LNCAP (cell line): Measurements from ENCODE around the gene CAMTA1.

ENCODE experiments used
- TF ChIP-seq, protein P1 (sequence below): fragments of 450-650 bp; IDR thresholded peaks from 2 replicates; pipeline ENCODE4 v1.5.1; 2017; ENCODE audit warnings: mild to moderate bottlenecking

Gene CAMTA1

DNA sequence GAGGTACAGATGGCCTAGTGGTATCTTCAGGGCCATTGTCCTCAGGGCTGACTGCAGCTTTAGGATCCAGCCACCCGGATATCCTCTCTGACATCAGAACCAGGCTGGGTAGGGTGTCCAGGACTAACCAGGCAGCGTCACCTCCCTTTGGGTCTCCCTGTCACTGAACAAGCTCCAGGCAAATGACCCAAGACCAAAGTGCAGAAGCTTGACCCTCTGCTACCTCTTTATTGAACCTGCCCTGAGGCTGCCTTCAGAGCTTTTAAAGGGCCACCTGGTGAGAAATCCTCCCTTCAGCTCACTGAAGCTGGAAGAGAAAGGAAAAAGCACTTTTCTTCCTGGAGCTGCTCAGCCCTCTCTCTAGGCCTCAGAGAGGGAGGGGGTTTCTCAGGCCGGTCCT lies 906.8 kb downstream of the CAMTA1 start:
- TF ChIP-seq, protein P1, sequence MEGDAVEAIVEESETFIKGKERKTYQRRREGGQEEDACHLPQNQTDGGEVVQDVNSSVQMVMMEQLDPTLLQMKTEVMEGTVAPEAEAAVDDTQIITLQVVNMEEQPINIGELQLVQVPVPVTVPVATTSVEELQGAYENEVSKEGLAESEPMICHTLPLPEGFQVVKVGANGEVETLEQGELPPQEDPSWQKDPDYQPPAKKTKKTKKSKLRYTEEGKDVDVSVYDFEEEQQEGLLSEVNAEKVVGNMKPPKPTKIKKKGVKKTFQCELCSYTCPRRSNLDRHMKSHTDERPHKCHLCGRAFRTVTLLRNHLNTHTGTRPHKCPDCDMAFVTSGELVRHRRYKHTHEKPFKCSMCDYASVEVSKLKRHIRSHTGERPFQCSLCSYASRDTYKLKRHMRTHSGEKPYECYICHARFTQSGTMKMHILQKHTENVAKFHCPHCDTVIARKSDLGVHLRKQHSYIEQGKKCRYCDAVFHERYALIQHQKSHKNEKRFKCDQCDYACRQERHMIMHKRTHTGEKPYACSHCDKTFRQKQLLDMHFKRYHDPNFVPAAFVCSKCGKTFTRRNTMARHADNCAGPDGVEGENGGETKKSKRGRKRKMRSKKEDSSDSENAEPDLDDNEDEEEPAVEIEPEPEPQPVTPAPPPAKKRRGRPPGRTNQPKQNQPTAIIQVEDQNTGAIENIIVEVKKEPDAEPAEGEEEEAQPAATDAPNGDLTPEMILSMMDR: no peak

DNA sequence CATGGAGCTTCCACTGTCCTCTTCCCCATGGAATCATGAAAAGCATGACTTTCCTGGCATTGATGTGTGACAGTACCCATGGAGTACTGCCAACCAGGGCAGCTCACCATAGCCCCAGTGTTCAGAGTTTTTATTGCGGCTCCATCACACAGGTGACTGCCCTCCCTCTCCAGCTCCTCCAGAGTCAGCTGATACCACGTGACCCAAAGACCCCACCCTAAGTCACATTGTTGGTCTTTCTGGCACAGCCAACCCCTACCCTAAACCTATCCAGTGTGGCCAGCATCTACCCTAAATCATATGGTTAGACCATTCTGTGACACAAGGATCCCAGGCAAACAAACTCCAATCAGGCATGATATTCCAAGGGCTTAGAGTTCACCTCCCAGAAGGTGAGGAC lies 908.4 kb downstream of the CAMTA1 start:
- TF ChIP-seq, protein P1: no peak

DNA sequence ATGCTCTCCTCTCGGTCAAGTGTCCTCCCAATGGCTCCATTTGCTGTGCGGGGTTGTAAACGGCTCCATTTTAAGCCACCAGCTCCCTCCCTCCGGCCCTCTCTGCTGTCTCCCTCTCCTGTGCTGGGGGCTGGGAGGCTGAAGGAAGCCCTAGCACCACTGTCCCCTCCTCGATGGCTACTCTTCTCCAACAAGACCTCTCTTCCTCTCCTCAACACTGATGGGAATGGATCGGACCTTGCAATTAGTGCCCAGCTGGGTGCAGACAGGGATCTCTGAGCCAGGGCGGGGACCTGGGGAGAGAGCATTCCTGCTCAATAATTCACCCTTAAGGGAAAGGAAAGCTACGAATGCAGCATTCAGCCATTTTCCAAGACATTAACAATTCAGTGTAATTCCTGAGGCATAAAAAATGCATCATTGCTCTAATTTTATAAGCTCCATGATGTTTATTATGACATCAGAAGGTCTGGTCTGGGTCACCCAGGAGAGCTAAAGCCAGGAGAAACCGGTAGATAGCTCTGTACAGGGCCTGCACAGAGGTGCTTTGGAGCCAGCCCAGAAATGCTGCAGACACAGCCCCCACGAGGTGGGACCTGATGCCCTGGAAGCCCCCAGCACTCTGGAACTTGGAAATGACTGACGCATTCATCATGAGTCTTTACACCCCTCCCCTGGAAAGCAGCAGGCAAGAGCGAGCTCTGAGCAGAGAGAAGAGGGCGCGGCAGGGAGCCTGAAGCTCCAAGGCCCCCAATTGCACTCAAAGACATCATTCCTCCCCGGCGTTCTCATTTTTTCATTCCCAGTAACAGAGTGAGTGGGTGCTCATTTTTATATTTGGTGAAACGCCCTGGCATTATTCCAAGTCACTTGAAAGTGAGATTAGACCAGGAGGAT lies 909.6 kb downstream of the CAMTA1 start:
- TF ChIP-seq, protein P1: no peak

DNA sequence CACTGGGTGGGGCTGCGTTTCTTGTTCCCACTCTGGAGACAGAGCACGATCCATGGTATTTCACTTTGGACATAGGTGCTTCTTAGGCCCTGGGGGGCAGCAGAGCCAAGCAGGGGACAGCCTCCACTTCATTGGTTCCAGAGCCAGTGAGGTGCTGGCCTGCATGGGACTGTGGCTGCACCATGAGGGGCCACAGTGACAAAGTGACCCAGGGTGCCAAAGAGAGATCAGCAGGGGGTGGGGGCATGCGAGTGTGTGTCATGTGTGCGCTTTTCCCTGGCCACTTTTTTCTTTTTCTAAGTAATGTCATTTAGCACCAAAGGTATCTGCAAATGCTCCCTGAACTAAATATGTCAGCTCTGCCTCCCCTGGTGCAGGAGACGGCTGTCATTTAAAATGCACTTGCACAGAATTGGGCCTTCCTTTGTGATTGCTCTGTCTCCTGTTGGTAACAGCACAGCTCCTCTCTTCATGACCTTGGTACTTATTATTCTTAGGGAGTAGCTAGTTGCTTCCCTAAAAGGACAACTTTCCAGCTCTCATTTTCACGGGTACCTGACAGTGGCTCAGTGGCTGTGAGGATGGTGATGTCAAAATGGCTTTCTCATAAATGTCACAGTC lies 910.4 kb downstream of the CAMTA1 start:
- TF ChIP-seq, protein P1: no peak

DNA sequence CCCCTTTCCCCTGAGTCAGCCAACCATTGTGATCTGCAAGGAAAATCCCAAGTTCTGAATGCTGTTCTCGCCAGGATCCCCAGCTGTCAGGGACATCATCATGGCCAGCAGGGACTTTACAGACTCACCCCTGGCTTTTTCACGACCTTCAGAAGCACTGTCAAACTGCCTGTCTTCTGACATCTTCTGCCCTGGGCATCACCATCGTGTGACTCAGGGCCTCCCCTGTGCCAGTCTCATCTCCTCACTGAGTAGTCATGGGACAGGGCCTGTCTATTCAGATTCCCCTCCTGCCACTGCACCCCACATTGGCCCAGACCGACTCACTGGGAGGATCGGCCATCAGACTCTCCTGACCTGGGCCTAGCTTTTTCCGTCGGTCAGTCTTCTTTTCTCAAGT lies 913.4 kb downstream of the CAMTA1 start:
- TF ChIP-seq, protein P1: no peak

DNA sequence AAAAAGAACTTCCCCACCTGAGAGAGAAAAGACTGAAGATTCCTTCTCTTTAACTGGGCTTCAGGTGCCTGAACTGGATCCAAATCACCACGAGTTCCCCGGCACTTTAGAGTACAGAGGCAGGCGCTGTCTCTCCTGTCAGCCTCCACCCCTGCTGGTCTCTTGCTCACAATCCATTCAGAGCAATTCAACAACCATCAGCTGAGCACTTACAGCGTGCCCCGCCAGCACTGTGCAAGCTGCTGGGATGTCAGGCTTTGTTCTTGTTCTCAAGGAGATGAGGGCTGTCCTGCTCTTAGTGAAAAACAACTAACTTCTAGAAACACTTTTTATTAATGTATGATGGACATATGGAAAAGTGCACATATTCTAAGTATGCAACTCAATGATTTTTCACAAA lies 917.1 kb downstream of the CAMTA1 start:
- TF ChIP-seq, protein P1: no peak

DNA sequence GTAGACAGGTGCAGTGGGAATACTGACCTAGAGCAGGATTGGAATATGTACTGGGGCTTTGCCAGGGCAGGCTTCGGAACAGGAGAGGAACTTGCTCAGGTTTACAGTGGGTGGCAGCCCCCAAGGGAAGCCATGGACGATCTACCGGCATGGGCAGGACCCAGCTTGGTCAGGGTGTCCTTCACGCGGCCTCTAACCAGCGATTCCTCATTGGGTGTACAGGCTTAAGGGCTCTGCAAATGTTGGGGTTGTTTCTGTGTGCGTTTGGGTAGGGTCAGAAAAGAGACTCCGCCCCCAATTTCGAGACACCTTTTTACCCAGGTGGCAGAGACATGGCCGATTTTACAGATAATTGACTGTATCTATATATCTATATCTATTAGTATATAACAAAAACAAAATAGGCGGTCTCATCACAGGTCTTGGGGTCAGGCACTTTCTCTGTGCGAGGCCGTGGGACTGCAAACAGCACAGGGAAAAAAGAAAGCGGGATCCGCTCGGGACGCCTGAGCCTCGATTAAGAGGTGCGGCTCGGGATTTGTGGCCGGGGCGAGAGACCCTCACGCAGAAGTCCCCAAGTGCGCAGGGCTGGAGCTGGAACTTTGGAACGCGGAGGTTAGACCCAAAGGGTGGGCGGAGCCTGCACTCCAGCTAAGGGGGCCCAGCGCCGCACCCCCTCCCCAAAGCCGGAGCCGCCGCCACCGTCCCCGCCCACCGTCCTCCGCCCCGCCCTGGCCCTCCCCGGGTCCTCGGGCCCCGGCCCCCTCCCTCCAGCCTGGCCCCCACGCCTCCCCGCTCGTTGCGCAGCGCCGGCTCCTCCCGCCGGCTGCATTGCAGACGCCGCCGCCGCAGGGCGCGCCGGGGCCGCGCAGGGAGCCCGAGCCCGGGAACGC lies 918.3 kb downstream of the CAMTA1 start:
- TF ChIP-seq, protein P1: no peak
